Activated CD4-positive, alpha-beta T cell treated with anti-CD3 and anti-CD28 coated beads for 36 hours (primary cell): ENCODE results near the gene VPS35L. TPM values are rescaled to one million over a fixed set of nuclear protein-coding genes. Genes with fewer than 3 reads are reported as not detected.

Experiments
- ATAC-seq: fragments of 200-7000 bp; cut with Tn5 transposase; one replicate; pipeline ENCODE4 v1.10.0; 2021; ENCODE audit warnings: mild to moderate bottlenecking, moderate library complexity
- CTCF ChIA-PET: fragments of 350-600 bp; sonication (Branson Sonifier 250); formaldehyde crosslinking; loops from one replicate; lab custom pipeline; 2021; ENCODE audit warnings: antibody characterized with exemption; lab: Charles Lee
- POLR2A ChIA-PET: fragments of 350-600 bp; sonication (Branson Sonifier 250); formaldehyde crosslinking; loops from one replicate; lab custom pipeline; 2021; ENCODE audit warnings: antibody characterized with exemption, inconsistent platforms; lab: Charles Lee
- DNase-seq: peaks from one replicate; pipeline ENCODE4 v3.0.0-alpha.2; 2020
- H3K27ac Mint-ChIP-seq: one replicate; pipeline ENCODE4 v1.8.0; 2021; ENCODE audit warnings: mixed read lengths
- H3K27me3 Mint-ChIP-seq: one replicate; pipeline ENCODE4 v1.8.0; 2021; ENCODE audit warnings: mixed read lengths
- H3K36me3 Mint-ChIP-seq: one replicate; pipeline ENCODE4 v1.8.0; 2021; ENCODE audit warnings: low read depth, mixed read lengths
- H3K4me1 Mint-ChIP-seq: one replicate; pipeline ENCODE4 v1.8.0; 2021; ENCODE audit warnings: mixed read lengths
- H3K4me3 Mint-ChIP-seq: one replicate; pipeline ENCODE4 v1.8.0; 2021; ENCODE audit warnings: mild to moderate bottlenecking, moderate library complexity, mixed read lengths
- H3K9me3 Mint-ChIP-seq: one replicate; pipeline ENCODE4 v1.8.0; 2021; ENCODE audit warnings: low read depth, mixed read lengths
- intact Hi-C, 2 experiments: fragments of 100-400 bp; cut with DNase I in 1 of 2; cut with micrococcal nuclease in 1 of 2; formaldehyde crosslinking; loops; one replicate each; pipeline versions ENCODE4 v1.14.2 to v1.15.1; 2022 to 2024; cut with DNase I, micrococcal nuclease
- total RNA-seq, 2 experiments: library from RNA; stranded (reverse); gene quantifications; one replicate each; pipeline ENCODE4 v1.2.3, GENCODE V29; 2021

The VPS35L gene
- total RNA-seq, 2 experiments from 2014 or later = 30.7 to 31.6 TPM

DNA sequence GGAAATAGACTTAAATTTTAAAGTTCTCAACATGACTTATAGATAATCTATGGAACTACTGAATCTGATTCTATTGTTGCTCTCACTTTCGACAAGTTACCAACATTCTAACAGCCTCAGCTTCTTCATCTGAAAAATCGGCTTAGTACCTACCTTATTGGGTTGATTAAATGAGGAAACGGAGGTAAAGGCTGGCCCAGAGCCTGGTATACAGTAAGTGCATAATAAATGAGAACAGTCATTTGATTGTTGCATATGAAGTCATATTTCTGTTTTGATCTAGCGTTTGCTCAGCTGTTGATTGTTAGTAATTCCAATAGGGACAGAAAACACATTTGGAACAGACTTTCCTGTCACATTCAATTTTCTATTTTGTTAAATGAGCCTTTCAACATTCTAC, 4.6 kb downstream of the VPS35L start:
- Mint-ChIP-seq H3K27me3 (no peaks in the 10 kb centered on the region), H3K4me1 (peaks cover 9% of the 10 kb centered on the region), H3K36me3 (peaks cover 10% of the 10 kb centered on the region), H3K4me3 (no peak overlapping the region), H3K9me3 (no peaks in the 10 kb centered on the region), H3K27ac (no peak overlapping the region)
- POLR2A ChIA-PET = no interaction called here
- ATAC-seq = no peak
- CTCF ChIA-PET = interaction anchor here (0.8 to 1.6 kb wide), 4 partner anchors 8 to 327 kb away, joined by 3 to 4 read pairs (median 3); no protein-coding TSS in a partner anchor
- no peak for DNase-seq
- intact Hi-C loops = no loop called here

DNA sequence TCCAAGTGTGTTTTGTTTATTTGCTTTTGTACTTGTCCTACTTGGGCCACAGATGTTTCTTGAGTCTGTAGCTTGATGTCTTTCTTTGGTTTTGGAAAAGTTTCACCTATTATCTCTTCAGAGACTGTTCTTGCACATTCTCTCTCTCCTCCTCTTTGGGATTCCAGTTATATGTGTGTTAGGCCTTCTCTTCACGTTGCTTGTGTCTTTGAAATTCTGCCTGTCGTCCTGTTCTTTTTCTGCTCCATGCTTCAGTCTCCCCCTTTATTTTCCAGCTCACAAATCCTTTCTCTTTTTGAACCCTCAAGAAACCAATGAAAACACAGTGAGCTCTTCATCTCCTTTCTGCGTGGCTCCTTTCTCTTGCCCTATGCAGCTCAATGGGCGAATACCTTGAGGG, 7.9 kb downstream of the VPS35L start:
- Mint-ChIP-seq H3K27me3 (no peaks in the 10 kb centered on the region), H3K9me3 (no peaks in the 10 kb centered on the region), H3K4me1 (no peaks in the 10 kb centered on the region), H3K4me3 (no peak overlapping the region), H3K36me3 (peaks cover 17% of the 10 kb centered on the region), H3K27ac (no peak overlapping the region)
- ATAC-seq (no peak), DNase-seq (no peak)
- ChIA-PET CTCF (interaction anchor here (0.5 to 3.3 kb wide), 7 partner anchors 8 to 1375 kb away, joined by 3 to 16 read pairs (median 6); partner anchors contain the start of gene VPS35L), POLR2A (interaction anchor here (1.1 kb wide), 1 partner anchor 8 kb away, joined by 3 read pairs; the partner anchor contains the start of gene VPS35L)
- intact Hi-C loops = no loop called here

DNA sequence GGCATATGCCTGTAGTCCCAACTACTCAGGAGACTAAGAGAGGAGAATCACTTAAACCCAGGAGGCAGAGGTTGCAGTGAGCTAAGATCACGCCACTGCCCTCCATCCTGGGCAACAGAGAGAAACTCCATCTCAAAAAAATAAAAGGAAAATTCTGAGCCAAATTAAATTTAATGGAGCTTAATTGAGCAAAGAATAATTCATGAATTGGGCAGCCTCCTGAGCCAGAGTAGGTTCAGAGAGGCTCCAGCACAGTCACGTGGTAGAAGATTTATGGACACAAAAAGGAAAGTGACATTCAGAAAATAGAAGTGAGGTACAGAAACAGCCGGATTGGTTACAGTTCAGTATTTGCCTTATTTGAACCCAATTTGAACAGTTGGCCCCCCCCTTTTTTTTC, 10.9 kb downstream of the VPS35L start:
- Mint-ChIP-seq H3K27me3 (no peaks in the 10 kb centered on the region), H3K4me3 (no peak overlapping the region), H3K36me3 (peaks cover 26% of the 10 kb centered on the region), H3K9me3 (no peaks in the 10 kb centered on the region), H3K27ac (no peak overlapping the region), H3K4me1 (no peaks in the 10 kb centered on the region)
- CTCF ChIA-PET = interaction anchor here (1.3 kb wide), 1 partner anchor 10 kb away, joined by 3 read pairs; the partner anchor contains the start of gene VPS35L
- POLR2A ChIA-PET = no interaction called here
- DNase-seq (no peak), ATAC-seq (no peak)
- intact Hi-C loops = no loop called here

DNA sequence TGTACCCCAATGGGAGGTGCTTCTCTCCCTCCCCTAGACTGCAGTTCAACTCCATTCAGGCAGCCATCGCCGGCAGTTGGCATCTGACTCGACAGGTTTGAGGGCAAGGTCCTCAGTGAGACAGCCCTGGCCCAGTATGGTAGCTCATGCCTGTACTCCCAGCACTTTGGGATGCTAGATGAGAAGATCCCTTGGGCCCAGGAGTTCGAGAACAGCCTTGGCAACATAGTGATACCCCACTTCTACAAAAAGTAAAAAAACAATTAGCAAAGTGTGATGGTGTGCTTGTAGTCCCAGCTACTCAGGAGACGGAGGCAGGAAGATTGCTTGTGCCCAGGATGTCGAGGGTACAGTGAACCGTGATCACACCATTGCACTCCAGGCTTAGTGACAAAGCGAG, 12.1 kb downstream of the VPS35L start:
- ChIA-PET CTCF (interaction anchor here (1.1 to 1.3 kb wide), 2 partner anchors 8 to 12 kb away, joined by 3 to 4 read pairs; partner anchors contain the start of gene VPS35L), POLR2A (no interaction called here)
- H3K9me3 Mint-ChIP-seq = no peaks in the 10 kb centered on the region
- H3K4me3 Mint-ChIP-seq = no peak overlapping the region
- DNase-seq = no peak
- no peak for ATAC-seq
- peaks cover 26% of the 10 kb centered on the region for H3K36me3 Mint-ChIP-seq
- no peak overlapping the region for H3K27ac Mint-ChIP-seq
- intact Hi-C loops = no loop called here
- H3K4me1 Mint-ChIP-seq = no peaks in the 10 kb centered on the region
- no peaks in the 10 kb centered on the region for H3K27me3 Mint-ChIP-seq

DNA sequence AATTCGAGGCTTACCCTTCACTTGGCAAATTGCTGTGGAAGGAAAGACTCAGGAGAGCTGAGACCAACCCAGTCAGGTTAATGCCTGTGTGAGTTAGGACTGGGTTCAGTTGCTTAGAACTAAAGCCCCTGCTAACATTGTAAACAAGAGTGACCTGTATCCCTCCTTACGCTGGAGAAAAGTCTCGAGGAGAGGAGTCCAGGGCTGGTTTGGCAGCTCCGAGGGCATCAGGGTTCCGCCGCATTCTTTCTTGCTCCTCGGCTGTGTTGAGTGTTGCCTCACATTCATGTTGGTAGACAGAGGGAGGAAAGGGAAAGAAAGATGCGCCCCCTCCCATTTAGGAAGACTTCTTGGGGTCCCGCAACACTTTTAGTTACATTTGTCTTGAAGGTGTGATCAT, 18.5 kb downstream of the VPS35L start:
- POLR2A ChIA-PET = no interaction called here
- CTCF ChIA-PET = no interaction called here
- ATAC-seq = no peak
- Mint-ChIP-seq H3K4me3 (no peak overlapping the region), H3K27me3 (no peaks in the 10 kb centered on the region), H3K4me1 (no peaks in the 10 kb centered on the region), H3K27ac (no peak overlapping the region), H3K9me3 (no peaks in the 10 kb centered on the region), H3K36me3 (peaks cover 46% of the 10 kb centered on the region)
- intact Hi-C loops = no loop called here
- no peak for DNase-seq

DNA sequence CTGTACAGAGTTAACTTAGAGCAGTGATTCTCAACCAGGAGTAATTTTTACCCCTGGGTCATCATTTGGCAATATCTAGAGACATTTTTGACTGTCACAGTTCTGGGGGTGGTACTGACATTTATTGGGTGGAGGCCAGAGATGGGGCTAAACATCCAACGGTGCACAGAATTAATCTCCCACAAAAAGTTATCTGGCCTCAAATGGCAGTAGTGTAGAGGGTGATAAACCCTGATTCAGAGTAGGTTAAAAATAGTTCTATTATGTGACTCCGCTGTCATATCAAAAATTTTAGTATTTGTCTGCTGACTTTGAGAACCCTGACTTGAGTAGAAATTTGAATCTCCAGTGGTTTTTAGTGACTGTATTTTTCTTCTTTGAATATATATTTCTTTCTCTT, 19.1 kb downstream of the VPS35L start:
- ATAC-seq (no peak), DNase-seq (no peak)
- Mint-ChIP-seq H3K27me3 (no peaks in the 10 kb centered on the region), H3K4me1 (no peaks in the 10 kb centered on the region), H3K36me3 (peaks cover 46% of the 10 kb centered on the region), H3K27ac (no peak overlapping the region), H3K4me3 (no peak overlapping the region), H3K9me3 (no peaks in the 10 kb centered on the region)
- ChIA-PET CTCF (no interaction called here), POLR2A (no interaction called here)
- intact Hi-C loops = loop anchor here in 1 of 2 experiments (1.0 kb wide), 1 partner anchor 12 kb away; no protein-coding TSS in a partner anchor

DNA sequence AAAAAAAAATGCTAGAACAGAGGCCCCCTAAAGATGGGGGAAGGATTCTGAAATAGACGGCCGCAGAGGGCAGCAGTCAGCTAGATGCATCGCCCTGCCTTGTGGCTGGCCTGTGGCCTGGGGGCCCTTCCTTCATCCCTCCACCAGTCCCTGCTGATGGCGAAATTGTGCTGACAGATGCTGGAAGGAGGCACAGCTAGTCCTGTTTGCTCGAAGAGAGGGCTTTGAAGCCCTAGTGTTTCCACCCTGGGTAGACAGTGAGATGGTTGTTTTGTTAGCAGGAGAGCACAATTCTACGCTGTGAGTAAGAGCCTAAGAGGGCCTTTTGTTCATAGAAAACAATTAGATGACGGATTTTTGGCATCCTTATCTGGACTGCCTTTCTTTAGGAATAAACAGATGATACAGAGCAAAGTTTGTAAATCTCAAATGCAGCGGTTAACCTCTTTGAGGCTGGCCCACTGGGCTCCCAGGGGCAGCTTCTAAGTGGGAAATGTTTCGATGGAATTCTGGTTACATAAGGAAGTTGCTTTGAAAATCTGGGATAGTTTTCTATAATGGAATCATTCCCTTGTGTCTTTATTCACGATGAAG, 23.0 kb downstream of the VPS35L start:
- no peak for ATAC-seq
- ChIA-PET POLR2A (no interaction called here), CTCF (interaction anchor here (1.5 kb wide), 1 partner anchor 16 kb away, joined by 4 read pairs; no protein-coding TSS in a partner anchor)
- Mint-ChIP-seq H3K27me3 (no peaks in the 10 kb centered on the region), H3K27ac (no peak overlapping the region), H3K4me1 (no peaks in the 10 kb centered on the region), H3K4me3 (no peak overlapping the region), H3K36me3 (peaks cover 70% of the 10 kb centered on the region), H3K9me3 (peaks cover 2% of the 10 kb centered on the region)
- DNase-seq = no peak
- intact Hi-C loops = no loop called here

DNA sequence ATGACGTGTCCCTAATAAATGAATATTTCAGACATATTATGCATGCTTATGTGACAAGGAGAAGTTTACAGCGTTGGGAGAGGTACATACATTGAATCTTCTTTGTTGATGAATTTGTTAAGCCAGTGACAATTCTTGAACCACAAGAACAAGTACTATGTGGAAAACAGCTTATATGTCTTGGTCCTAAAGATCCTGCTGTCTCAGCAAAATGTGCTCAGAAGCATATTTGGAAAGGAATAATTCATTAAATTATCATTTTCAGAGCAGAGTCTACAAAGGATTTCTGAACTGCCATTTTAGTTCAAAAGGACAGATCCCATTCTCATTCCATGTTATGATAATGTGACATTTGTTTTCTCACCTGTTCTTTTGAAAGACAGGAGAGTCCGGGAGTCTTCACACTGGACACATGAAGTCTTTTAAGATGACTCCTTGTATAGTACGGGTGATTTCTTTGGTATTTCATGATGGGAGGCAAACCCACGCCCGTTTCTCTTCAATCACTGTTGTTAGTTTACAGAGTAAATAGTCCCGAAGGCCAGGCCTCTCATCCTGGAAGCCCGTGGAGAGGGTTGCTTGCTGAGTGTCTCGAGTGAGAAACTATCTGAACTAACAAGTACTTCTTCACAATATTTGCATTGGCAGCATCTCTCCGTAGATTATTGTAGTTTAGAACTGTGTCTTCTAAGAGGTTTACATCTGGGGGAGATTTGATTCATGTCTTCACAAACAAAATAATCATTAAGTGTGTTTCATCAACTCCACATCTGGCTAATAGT, 26.7 kb downstream of the VPS35L start:
- no peaks in the 10 kb centered on the region for H3K27me3 Mint-ChIP-seq
- H3K9me3 Mint-ChIP-seq = peaks cover 2% of the 10 kb centered on the region
- DNase-seq = no peak
- peaks cover 69% of the 10 kb centered on the region for H3K36me3 Mint-ChIP-seq
- CTCF ChIA-PET = interaction anchor here (1.0 kb wide), 1 partner anchor 12 kb away, joined by 4 read pairs; no protein-coding TSS in a partner anchor
- H3K27ac Mint-ChIP-seq = no peak overlapping the region
- H3K4me1 Mint-ChIP-seq = peaks cover 13% of the 10 kb centered on the region
- intact Hi-C loops = no loop called here
- no peak overlapping the region for H3K4me3 Mint-ChIP-seq
- POLR2A ChIA-PET = no interaction called here
- no peak for ATAC-seq

DNA sequence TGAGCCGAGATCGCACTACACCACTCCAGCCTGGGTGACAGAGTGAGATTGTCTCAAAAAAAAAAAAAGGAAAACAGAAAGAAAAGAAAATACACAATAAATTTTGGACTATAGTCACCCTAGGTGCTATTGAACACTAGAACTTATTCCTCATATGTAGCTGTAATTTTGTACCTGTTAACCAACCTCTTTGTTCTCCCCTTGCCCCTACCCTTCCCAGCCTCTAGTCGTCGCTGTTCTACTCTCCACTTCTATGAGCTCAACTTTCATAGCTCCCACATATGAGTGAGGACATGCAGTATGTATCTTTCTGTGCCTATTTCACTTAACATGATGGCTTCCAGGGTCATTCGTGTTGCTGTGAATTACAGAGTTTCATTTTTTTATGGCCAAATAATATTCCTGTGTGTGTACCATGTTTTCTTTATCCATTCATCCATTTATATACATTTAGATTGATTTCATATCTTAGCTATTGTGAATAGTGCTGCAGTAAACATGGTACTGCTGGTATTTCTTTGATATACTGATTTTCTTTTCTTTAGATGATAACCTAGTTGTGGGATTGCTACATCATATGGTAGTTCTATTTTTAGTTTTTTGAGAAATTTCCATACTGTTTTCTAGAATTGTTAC, 28.3 kb downstream of the VPS35L start:
- peaks cover 64% of the 10 kb centered on the region for H3K36me3 Mint-ChIP-seq
- ChIA-PET CTCF (interaction anchor here (0.6 to 2.1 kb wide), 28 partner anchors 9 to 354 kb away, joined by 3 to 16 read pairs (median 4); partner anchors contain the start of genes CCP110 and GPRC5B), POLR2A (no interaction called here)
- peaks cover 2% of the 10 kb centered on the region for H3K9me3 Mint-ChIP-seq
- H3K27me3 Mint-ChIP-seq = no peaks in the 10 kb centered on the region
- intact Hi-C loops = loop anchor here in 1 of 2 experiments (1.0 kb wide), 1 partner anchor 303 kb away; no protein-coding TSS in a partner anchor
- peak; percentile 39 for DNase-seq
- H3K4me1 Mint-ChIP-seq = peaks cover 17% of the 10 kb centered on the region
- no peak overlapping the region for H3K27ac Mint-ChIP-seq
- ATAC-seq = peak; percentile 82
- no peak overlapping the region for H3K4me3 Mint-ChIP-seq

DNA sequence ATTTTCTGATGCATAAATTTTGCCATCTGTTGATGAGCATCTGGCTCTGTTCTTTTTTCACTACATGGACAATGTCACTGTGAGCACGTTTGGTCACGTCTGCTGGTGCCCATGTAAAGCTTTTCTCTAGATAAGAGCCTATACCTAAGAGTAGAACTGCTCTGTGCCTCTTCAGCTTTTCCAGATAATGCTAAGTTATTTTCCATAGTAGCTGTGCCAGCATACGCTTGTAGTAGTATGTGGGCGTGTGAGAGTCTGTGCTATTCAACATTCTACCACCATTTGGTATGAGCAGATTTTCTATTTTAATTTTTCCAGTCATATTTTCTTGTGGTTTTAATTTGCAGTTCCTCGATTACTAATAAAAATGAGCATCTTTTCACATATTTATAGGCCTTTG, 33.2 kb downstream of the VPS35L start:
- DNase-seq (peak; percentile 11), ATAC-seq (peak; percentile 66)
- H3K4me3 Mint-ChIP-seq = no peak overlapping the region
- no peaks in the 10 kb centered on the region for H3K27me3 Mint-ChIP-seq
- peaks cover 24% of the 10 kb centered on the region for H3K4me1 Mint-ChIP-seq
- intact Hi-C loops = loop anchor here in 1 of 2 experiments (5.0 kb wide), 1 partner anchor 129 kb away; the partner anchor contains the start of genes IQCK and KNOP1
- no peaks in the 10 kb centered on the region for H3K9me3 Mint-ChIP-seq
- peaks cover 41% of the 10 kb centered on the region for H3K36me3 Mint-ChIP-seq
- ChIA-PET CTCF (interaction anchor here (0.5 to 0.7 kb wide), 2 partner anchors 8 to 115 kb away, joined by 4 read pairs; no protein-coding TSS in a partner anchor), POLR2A (no interaction called here)
- no peak overlapping the region for H3K27ac Mint-ChIP-seq

DNA sequence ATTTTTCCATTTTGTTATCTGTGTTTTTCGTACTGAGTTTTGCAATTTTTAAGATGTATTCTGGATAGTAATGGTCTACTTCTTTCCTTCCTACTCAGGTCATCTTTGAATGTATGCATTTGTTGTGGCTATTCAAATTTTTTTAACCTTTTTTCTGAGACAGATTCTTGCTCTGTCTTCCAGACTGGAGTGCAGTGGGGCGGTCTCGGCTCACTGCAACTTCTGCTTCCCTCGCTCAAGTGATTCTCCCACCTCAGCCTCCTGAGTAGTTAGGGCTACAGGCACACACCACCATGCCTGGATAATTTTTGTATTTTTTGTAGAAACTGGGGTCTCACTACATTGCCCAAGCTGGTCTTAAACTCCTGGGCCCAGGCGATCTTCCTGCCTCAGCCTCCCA, 33.6 kb downstream of the VPS35L start:
- Mint-ChIP-seq H3K27me3 (no peaks in the 10 kb centered on the region), H3K9me3 (no peaks in the 10 kb centered on the region), H3K27ac (peak overlapping the region; percentile 20), H3K4me1 (peaks cover 20% of the 10 kb centered on the region), H3K36me3 (peaks cover 37% of the 10 kb centered on the region), H3K4me3 (no peak overlapping the region)
- ATAC-seq (no peak), DNase-seq (no peak)
- ChIA-PET POLR2A (no interaction called here), CTCF (interaction anchor here (0.5 to 1.0 kb wide), 3 partner anchors 11 to 116 kb away, joined by 3 to 4 read pairs (median 3); no protein-coding TSS in a partner anchor)
- intact Hi-C loops = loop anchor here in 1 of 2 experiments (5.0 kb wide), 1 partner anchor 128 kb away; the partner anchor contains the start of genes IQCK and KNOP1
